Neural cell (in vitro differentiated cells): Measurements from ENCODE around the gene RNF121. TPM values are rescaled to one million over a fixed set of nuclear protein-coding genes. Genes with fewer than 3 reads are reported as not detected.

Source experiments
- H2AFZ ChIP-seq: fragments of 200-600, 300-800 bp; sonication (generic), shearing (Covaris generic); 2 replicates; pipeline ENCODE4 v1.6.0; 2014; ENCODE audit warnings: low read depth, mild to moderate bottlenecking, antibody characterized with exemption, low read length, moderate library complexity
- H3F3A ChIP-seq: fragments of 200-600 bp; shearing (Covaris generic); 2 replicates; pipeline ENCODE4 v1.6.1; 2016; ENCODE audit warnings: mild to moderate bottlenecking, moderate library complexity, mixed read lengths, antibody characterized with exemption, low read length; ENCODE audit not compliant: insufficient read depth, poor library complexity, severe bottlenecking
- H3K27ac ChIP-seq: fragments of 200-600, 300-800 bp; sonication (generic), shearing (Covaris generic); 2 replicates; pipeline ENCODE4 v1.5.1; 2014; ENCODE audit warnings: mild to moderate bottlenecking, low read length, moderate library complexity
- H3K27me3 ChIP-seq: fragments of 300-800, 200-600 bp; sonication (generic), shearing (Covaris generic); 2 replicates; pipeline ENCODE4 v1.6.0; 2014; ENCODE audit warnings: mild to moderate bottlenecking, low read depth, low read length, moderate library complexity; ENCODE audit not compliant: insufficient read depth
- H3K36me3 ChIP-seq: fragments of 300-800, 200-600 bp; sonication (generic), shearing (Covaris generic); 2 replicates; pipeline ENCODE4 v1.5.1; 2014; ENCODE audit warnings: mild to moderate bottlenecking, antibody characterized with exemption, low read length, moderate library complexity; ENCODE audit not compliant: insufficient read depth
- H3K4me2 ChIP-seq: fragments of 300-800, 200-600 bp; sonication (generic), shearing (Covaris generic); 2 replicates; pipeline ENCODE4 v1.6.0; 2014; ENCODE audit warnings: mild to moderate bottlenecking, low read length
- H3K4me3 ChIP-seq: fragments of 300-800, 200-600 bp; sonication (generic), shearing (Covaris generic); 2 replicates; pipeline ENCODE4 v1.5.1; 2014; ENCODE audit warnings: mild to moderate bottlenecking, low read length, moderate library complexity
- H3K79me2 ChIP-seq: fragments of 200-600 bp; shearing (Covaris generic); replicated peaks from 2 replicates; pipeline ENCODE4 v1.6.0; 2014; ENCODE audit warnings: mild to moderate bottlenecking, low read length, moderate library complexity; ENCODE audit not compliant: insufficient read depth
- H3K9ac ChIP-seq: fragments of 300-800, 200-600 bp; sonication (generic), shearing (Covaris generic); 2 replicates; pipeline ENCODE4 v1.6.1; 2016; ENCODE audit warnings: mild to moderate bottlenecking, low read length, mixed read lengths
- H3K9me2 ChIP-seq: fragments of 200-600 bp; shearing (Covaris generic); 2 replicates; pipeline ENCODE4 v1.6.1; 2016; ENCODE audit warnings: mild to moderate bottlenecking, low read length, mixed read lengths; ENCODE audit not compliant: insufficient read depth
- H3K9me3 ChIP-seq: fragments of 200-600, 300-800 bp; sonication (generic), shearing (Covaris generic); 2 replicates; pipeline ENCODE4 v1.6.1; 2016; ENCODE audit warnings: mild to moderate bottlenecking, mixed run types, low read length, moderate library complexity, mixed read lengths
- H4K20me1 ChIP-seq: fragments of 200-600 bp; shearing (Covaris generic); 2 replicates; pipeline ENCODE4 v1.6.1; 2016; ENCODE audit warnings: mild to moderate bottlenecking, mixed run types; ENCODE audit not compliant: insufficient read depth
- CTCF ChIP-seq: fragments of 450-650 bp; IDR thresholded peaks from 2 replicates; pipeline ENCODE4 v1.5.1; 2014; ENCODE audit warnings: antibody characterized with exemption, mild to moderate bottlenecking, moderate library complexity; ENCODE audit not compliant: poor library complexity, severe bottlenecking
- EP300 ChIP-seq: fragments of 450-650 bp; conservative IDR thresholded peaks from 2 replicates; pipeline ENCODE4 v1.6.1; 2014; ENCODE audit warnings: antibody characterized with exemption, mild to moderate bottlenecking, moderate library complexity; ENCODE audit not compliant: poor library complexity, severe bottlenecking
- EZH2 ChIP-seq: fragments of 200-600, 300-800 bp; shearing (Covaris generic), sonication (generic); IDR thresholded peaks from 2 replicates; pipeline ENCODE4 v1.6.1; 2014; ENCODE audit warnings: antibody characterized with exemption, low read length, borderline replicate concordance, mild to moderate bottlenecking; ENCODE audit not compliant: insufficient read depth, poor library complexity, severe bottlenecking
- MXI1 ChIP-seq: fragments of 450-650 bp; conservative IDR thresholded peaks from 2 replicates; pipeline ENCODE4 v1.6.1; 2014; ENCODE audit warnings: antibody characterized with exemption, mild to moderate bottlenecking; ENCODE audit not compliant: poor library complexity, severe bottlenecking
- POLR2AphosphoS5 ChIP-seq: IDR thresholded peaks from 2 replicates; pipeline ENCODE4 v1.6.1; 2012
- RAD21 ChIP-seq: fragments of 450-650 bp; conservative IDR thresholded peaks from 2 replicates; pipeline ENCODE4 v1.6.1; 2014; ENCODE audit warnings: antibody characterized with exemption, mild to moderate bottlenecking, moderate library complexity
- SMC3 ChIP-seq: fragments of 450-650 bp; conservative IDR thresholded peaks from 2 replicates; pipeline ENCODE4 v1.6.1; 2014; ENCODE audit warnings: antibody characterized with exemption, mild to moderate bottlenecking, moderate library complexity; ENCODE audit not compliant: poor library complexity
- TAF1 ChIP-seq: IDR thresholded peaks from 2 replicates; pipeline ENCODE4 v1.6.1; 2012; ENCODE audit warnings: low read depth
- polyA plus RNA-seq: library from polyadenylated mRNA; depleted of rRNA; stranded (reverse); fragments of >200 nt; gene quantifications from 2 replicates; pipeline ENCODE4 v1.2.3, GENCODE V29; 2014
- TF ChIP-seq, protein P1 (sequence below): IDR thresholded peaks from 2 replicates; pipeline ENCODE4 v1.6.1; 2012; ENCODE audit warnings: borderline replicate concordance

The RNF121 gene
- polyA plus RNA-seq, 1 donor from 2014 or later: 21.2 TPM

DNA sequence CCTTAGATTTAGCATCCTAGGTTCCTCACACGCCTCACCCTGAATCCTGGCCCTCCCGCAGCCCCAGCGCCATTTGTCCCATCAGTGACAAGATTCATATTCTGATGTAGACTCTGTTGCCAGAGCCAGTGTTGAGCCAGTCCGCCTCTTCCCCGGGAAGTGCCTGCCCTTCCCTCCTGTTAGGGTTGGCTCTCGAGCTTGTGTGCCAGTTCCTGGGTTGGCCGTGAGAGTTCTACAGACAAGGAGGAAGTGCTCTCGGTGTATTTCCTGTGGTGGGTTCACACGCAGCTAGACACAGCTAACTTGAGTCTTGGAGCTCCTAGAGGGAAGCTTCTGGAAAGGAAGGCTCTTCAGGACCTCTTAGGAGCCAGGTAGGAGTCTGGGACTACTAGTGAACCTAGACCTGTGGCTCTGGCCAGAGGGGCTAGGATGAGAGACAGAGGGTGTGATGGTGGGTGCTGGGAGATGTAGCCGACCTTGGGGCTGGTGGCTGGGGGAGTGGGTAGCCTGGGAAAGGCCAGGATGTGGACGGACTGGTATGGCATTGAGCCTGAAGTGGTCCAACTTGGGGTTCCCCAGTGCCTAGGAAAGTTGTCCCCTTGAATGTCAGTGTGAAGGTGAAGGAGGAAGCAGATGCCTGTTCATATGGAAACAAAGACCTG lies 69.9 kb downstream of the RNF121 start, which contains the start of gene IL18BP:
Gene IL18BP (plus strand): TSS at position 261 of the 662 bp plus-strand sequence. CDS start 1,076 bp downstream, outside the sequence.
- H2AFZ ChIP-seq: no peak within 1 kb of the TSS
- no peaks in the 10 kb centered on the region for H3K9me3 ChIP-seq
- no peak within 1 kb of the TSS for H3K4me2 ChIP-seq
- H3F3A ChIP-seq: no peaks in the 10 kb centered on the region
- H4K20me1 ChIP-seq: no peaks in the 10 kb centered on the region
- TF ChIP-seq TAF1 (no peak), EZH2 (no peak), MXI1 (no peak), EP300 (no peak), RAD21 (no peak), POLR2AphosphoS5 (no peak), SMC3 (no peak), CTCF (no peak)
- TF ChIP-seq, protein P1, sequence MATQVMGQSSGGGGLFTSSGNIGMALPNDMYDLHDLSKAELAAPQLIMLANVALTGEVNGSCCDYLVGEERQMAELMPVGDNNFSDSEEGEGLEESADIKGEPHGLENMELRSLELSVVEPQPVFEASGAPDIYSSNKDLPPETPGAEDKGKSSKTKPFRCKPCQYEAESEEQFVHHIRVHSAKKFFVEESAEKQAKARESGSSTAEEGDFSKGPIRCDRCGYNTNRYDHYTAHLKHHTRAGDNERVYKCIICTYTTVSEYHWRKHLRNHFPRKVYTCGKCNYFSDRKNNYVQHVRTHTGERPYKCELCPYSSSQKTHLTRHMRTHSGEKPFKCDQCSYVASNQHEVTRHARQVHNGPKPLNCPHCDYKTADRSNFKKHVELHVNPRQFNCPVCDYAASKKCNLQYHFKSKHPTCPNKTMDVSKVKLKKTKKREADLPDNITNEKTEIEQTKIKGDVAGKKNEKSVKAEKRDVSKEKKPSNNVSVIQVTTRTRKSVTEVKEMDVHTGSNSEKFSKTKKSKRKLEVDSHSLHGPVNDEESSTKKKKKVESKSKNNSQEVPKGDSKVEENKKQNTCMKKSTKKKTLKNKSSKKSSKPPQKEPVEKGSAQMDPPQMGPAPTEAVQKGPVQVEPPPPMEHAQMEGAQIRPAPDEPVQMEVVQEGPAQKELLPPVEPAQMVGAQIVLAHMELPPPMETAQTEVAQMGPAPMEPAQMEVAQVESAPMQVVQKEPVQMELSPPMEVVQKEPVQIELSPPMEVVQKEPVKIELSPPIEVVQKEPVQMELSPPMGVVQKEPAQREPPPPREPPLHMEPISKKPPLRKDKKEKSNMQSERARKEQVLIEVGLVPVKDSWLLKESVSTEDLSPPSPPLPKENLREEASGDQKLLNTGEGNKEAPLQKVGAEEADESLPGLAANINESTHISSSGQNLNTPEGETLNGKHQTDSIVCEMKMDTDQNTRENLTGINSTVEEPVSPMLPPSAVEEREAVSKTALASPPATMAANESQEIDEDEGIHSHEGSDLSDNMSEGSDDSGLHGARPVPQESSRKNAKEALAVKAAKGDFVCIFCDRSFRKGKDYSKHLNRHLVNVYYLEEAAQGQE: no peak
- H3K9me2 ChIP-seq: no peaks in the 10 kb centered on the region
- no peaks in the 10 kb centered on the region for H3K79me2 ChIP-seq
- H3K4me3 ChIP-seq: no peak within 1 kb of the TSS
- H3K27me3 ChIP-seq: no peaks in the 10 kb centered on the region
- no peak within 1 kb of the TSS for H3K27ac ChIP-seq
- no peaks in the 10 kb centered on the region for H3K36me3 ChIP-seq
- H3K9ac ChIP-seq: no peak within 1 kb of the TSS

- Histone ChIP-seq H2AFZ (no peak overlapping the region), H4K20me1 (no peaks in the 10 kb centered on the region), H3K27me3 (no peaks in the 10 kb centered on the region), H3K79me2 (no peaks in the 10 kb centered on the region), H3K27ac (no peak overlapping the region), H3K9ac (no peak overlapping the region), H3K4me2 (no peak overlapping the region), H3K9me3 (no peaks in the 10 kb centered on the region), H3K36me3 (no peaks in the 10 kb centered on the region), H3K4me3 (no peak overlapping the region), H3K9me2 (no peaks in the 10 kb centered on the region), H3F3A (no peaks in the 10 kb centered on the region)
- no peak for TF ChIP-seq SMC3
- no peak for TF ChIP-seq EZH2
- no peak for TF ChIP-seq RAD21
- no peak for TF ChIP-seq CTCF
- TF ChIP-seq, protein P1: no peak
- no peak for TF ChIP-seq TAF1
- TF ChIP-seq EP300: no peak
- no peak for TF ChIP-seq MXI1
- TF ChIP-seq POLR2AphosphoS5: no peak
Measured at GRCh38 chr11:71999362-71999761, 70.5 kb downstream of the RNF121 start.
